HG02588 (cell line): Measurements from ENCODE around the gene TRAPPC2L.

Experiments
- ATAC-seq: cut with Tn5 transposase; IDR thresholded peaks from one replicate; pipeline ENCODE4 v1.9.1; 2021; ENCODE audit warnings: mild to moderate bottlenecking, moderate library complexity; ENCODE audit not compliant: unreplicated experiment

TRAPPC2L gene

GRCh38 chr16:88856828-88857727 lies at the start of gene TRAPPC2L, which contains the start of gene GALNS:
Gene TRAPPC2L (plus strand): TSS chr16:88857127. CDS start chr16:88857151, 24 bp downstream.
Gene GALNS (minus strand): TSS chr16:88856947. CDS start chr16:88856877, 70 bp downstream.
- ATAC-seq: peak; percentile 74

GRCh38 chr16:88807142-88807625 lies 49.7 kb upstream of the TRAPPC2L start:
- no peak for ATAC-seq

- ATAC-seq: no peak
Measured at GRCh38 chr16:88807626-88808453, 49.1 kb upstream of the TRAPPC2L start.

- no peak for ATAC-seq
Measured at GRCh38 chr16:88809068-88809675, 47.8 kb upstream of the TRAPPC2L start.

- no peak for ATAC-seq
Measured at GRCh38 chr16:88809676-88810165, 47.2 kb upstream of the TRAPPC2L start.

GRCh38 chr16:88810166-88810911 lies 46.6 kb upstream of the TRAPPC2L start:
- no peak for ATAC-seq

GRCh38 chr16:88810912-88811768 lies 45.8 kb upstream of the TRAPPC2L start:
- peak; percentile 38 for ATAC-seq

GRCh38 chr16:88811769-88812512 lies 45.0 kb upstream of the TRAPPC2L start, which contains the start of gene APRT:
Gene APRT (minus strand): TSS chr16:88811928. CDS start chr16:88811899, 29 bp downstream.
- ATAC-seq: peak; percentile 64

GRCh38 chr16:88812513-88813268 lies 44.2 kb upstream of the TRAPPC2L start:
- ATAC-seq: no peak

- no peak for ATAC-seq
Measured at GRCh38 chr16:88813269-88814143, 43.4 kb upstream of the TRAPPC2L start.

GRCh38 chr16:88814144-88814502 lies 42.8 kb upstream of the TRAPPC2L start:
- no peak for ATAC-seq

- no peak for ATAC-seq
Measured at GRCh38 chr16:88815227-88815626, 41.7 kb upstream of the TRAPPC2L start.

GRCh38 chr16:88815901-88816589 lies 40.9 kb upstream of the TRAPPC2L start:
- no peak for ATAC-seq

- no peak for ATAC-seq
Measured at GRCh38 chr16:88816736-88817535, 40.0 kb upstream of the TRAPPC2L start.
